Measurements from ENCODE around the gene IRX4. TPM values are rescaled to one million over a fixed set of nuclear protein-coding genes. Genes with fewer than 3 reads are reported as not detected.

The IRX4 gene
- total and polyA plus RNA-seq, 4 donors = not detected

DNA sequence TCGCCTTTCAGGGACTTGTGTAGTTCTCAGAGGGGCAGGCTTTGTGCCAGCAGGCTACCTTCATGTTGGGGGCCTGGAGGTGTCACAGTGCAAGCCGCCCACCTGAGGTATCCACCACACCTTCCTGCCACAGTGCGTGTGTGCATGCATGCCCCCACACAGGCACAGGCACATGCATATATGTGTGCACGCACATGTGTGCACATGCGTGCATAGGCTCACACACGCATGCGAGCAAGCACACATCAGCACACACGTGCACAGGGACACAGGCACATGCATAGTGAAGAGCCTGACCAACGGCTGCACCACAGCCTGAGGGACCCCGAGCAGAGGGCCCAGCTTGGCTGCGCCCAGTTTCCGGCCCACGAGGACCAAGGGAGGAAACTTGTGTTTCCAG is 36.1 kb downstream of the IRX4 start:
- DNase-seq (ENCODE audit: low spot score) = no peak
- Histone ChIP-seq H3K36me3 (ENCODE audit: control insufficient read depth in 4 of 4, insufficient read depth in 3 of 4, low read depth in 1 of 4, low read length in 3 of 4) (no peaks in the 10 kb centered on the region), H3K9me3 (ENCODE audit: control insufficient read depth in 4 of 4, low read length in 3 of 4) (no peaks in the 10 kb centered on the region), H3K4me3 (ENCODE audit: low read depth in 1 of 3, low read length in 3 of 3) (no peak overlapping the region), H3K4me1 (ENCODE audit: control insufficient read depth in 4 of 4, insufficient read depth in 4 of 4, low read length in 3 of 4) (no peaks in the 10 kb centered on the region), H3K27me3 (ENCODE audit: control insufficient read depth in 4 of 4, insufficient read depth in 4 of 4, low read length in 3 of 4) (peaks cover 0 to 3% (median 0%) of the 10 kb centered on the region in 4 donors), H3K9ac (ENCODE audit: low read depth in 1 of 2, low read length in 2 of 2) (no peak overlapping the region), H3K27ac (ENCODE audit: low read depth in 1 of 2, low read length in 2 of 2) (no peak overlapping the region)
- whole genome bisulfite sequencing = 82% methylated on average over 13 of the region's 13 CpGs
- TF ChIP-seq RAD21 (IDR thresholded peaks at IDR 0.05) = no peak
- no peak for TF ChIP-seq EGR1 (IDR thresholded peaks at IDR 0.05; ENCODE audit: low read depth in 2 of 2)
- no peak for TF ChIP-seq FOXA1 (IDR thresholded peaks at IDR 0.05)
- no peak for TF ChIP-seq YY1 (IDR thresholded peaks at IDR 0.05)
- no peak for TF ChIP-seq TAF1 (conservative IDR thresholded peaks at IDR 0.05)
- no peak for TF ChIP-seq JUND (IDR thresholded peaks at IDR 0.05)
- no peak for TF ChIP-seq NR2F2 (IDR thresholded peaks at IDR 0.05)
- TF ChIP-seq, protein P1, sequence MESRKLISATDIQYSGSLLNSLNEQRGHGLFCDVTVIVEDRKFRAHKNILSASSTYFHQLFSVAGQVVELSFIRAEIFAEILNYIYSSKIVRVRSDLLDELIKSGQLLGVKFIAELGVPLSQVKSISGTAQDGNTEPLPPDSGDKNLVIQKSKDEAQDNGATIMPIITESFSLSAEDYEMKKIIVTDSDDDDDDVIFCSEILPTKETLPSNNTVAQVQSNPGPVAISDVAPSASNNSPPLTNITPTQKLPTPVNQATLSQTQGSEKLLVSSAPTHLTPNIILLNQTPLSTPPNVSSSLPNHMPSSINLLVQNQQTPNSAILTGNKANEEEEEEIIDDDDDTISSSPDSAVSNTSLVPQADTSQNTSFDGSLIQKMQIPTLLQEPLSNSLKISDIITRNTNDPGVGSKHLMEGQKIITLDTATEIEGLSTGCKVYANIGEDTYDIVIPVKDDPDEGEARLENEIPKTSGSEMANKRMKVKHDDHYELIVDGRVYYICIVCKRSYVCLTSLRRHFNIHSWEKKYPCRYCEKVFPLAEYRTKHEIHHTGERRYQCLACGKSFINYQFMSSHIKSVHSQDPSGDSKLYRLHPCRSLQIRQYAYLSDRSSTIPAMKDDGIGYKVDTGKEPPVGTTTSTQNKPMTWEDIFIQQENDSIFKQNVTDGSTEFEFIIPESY (IDR thresholded peaks at IDR 0.05) = no peak
- TF ChIP-seq, protein P2, sequence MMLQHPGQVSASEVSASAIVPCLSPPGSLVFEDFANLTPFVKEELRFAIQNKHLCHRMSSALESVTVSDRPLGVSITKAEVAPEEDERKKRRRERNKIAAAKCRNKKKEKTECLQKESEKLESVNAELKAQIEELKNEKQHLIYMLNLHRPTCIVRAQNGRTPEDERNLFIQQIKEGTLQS (IDR thresholded peaks at IDR 0.05) = no peak
- TF ChIP-seq SP1 (IDR thresholded peaks at IDR 0.05) = no peak
- no peak for TF ChIP-seq HNF4G (IDR thresholded peaks at IDR 0.05)
- TF ChIP-seq RXRA (IDR thresholded peaks at IDR 0.05) = no peak
- TF ChIP-seq FOXA2 (IDR thresholded peaks at IDR 0.05) = no peak
- TF ChIP-seq, protein P3, sequence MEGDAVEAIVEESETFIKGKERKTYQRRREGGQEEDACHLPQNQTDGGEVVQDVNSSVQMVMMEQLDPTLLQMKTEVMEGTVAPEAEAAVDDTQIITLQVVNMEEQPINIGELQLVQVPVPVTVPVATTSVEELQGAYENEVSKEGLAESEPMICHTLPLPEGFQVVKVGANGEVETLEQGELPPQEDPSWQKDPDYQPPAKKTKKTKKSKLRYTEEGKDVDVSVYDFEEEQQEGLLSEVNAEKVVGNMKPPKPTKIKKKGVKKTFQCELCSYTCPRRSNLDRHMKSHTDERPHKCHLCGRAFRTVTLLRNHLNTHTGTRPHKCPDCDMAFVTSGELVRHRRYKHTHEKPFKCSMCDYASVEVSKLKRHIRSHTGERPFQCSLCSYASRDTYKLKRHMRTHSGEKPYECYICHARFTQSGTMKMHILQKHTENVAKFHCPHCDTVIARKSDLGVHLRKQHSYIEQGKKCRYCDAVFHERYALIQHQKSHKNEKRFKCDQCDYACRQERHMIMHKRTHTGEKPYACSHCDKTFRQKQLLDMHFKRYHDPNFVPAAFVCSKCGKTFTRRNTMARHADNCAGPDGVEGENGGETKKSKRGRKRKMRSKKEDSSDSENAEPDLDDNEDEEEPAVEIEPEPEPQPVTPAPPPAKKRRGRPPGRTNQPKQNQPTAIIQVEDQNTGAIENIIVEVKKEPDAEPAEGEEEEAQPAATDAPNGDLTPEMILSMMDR (IDR thresholded peaks at IDR 0.05; ENCODE audit: low read depth, low read length, missing input control) = no peak
- TF ChIP-seq GABPA (IDR thresholded peaks at IDR 0.05 in 1 of 2, conservative IDR thresholded peaks at IDR 0.05 in 1 of 2) = no peak
- TF ChIP-seq HNF4A (conservative IDR thresholded peaks at IDR 0.05) = no peak
- TF ChIP-seq, protein P4, sequence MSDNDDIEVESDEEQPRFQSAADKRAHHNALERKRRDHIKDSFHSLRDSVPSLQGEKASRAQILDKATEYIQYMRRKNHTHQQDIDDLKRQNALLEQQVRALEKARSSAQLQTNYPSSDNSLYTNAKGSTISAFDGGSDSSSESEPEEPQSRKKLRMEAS (IDR thresholded peaks at IDR 0.05) = no peak
- TF ChIP-seq, protein P5, sequence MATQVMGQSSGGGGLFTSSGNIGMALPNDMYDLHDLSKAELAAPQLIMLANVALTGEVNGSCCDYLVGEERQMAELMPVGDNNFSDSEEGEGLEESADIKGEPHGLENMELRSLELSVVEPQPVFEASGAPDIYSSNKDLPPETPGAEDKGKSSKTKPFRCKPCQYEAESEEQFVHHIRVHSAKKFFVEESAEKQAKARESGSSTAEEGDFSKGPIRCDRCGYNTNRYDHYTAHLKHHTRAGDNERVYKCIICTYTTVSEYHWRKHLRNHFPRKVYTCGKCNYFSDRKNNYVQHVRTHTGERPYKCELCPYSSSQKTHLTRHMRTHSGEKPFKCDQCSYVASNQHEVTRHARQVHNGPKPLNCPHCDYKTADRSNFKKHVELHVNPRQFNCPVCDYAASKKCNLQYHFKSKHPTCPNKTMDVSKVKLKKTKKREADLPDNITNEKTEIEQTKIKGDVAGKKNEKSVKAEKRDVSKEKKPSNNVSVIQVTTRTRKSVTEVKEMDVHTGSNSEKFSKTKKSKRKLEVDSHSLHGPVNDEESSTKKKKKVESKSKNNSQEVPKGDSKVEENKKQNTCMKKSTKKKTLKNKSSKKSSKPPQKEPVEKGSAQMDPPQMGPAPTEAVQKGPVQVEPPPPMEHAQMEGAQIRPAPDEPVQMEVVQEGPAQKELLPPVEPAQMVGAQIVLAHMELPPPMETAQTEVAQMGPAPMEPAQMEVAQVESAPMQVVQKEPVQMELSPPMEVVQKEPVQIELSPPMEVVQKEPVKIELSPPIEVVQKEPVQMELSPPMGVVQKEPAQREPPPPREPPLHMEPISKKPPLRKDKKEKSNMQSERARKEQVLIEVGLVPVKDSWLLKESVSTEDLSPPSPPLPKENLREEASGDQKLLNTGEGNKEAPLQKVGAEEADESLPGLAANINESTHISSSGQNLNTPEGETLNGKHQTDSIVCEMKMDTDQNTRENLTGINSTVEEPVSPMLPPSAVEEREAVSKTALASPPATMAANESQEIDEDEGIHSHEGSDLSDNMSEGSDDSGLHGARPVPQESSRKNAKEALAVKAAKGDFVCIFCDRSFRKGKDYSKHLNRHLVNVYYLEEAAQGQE (IDR thresholded peaks at IDR 0.05) = no peak
